ENCODE data around the gene TTC6.

The TTC6 gene

GRCh38 chr14:37623971-37624370 lies 28.5 kb downstream of the TTC6 start:
- no peak for DNase-seq (ENCODE audit: low read depth, low spot score)

DNA sequence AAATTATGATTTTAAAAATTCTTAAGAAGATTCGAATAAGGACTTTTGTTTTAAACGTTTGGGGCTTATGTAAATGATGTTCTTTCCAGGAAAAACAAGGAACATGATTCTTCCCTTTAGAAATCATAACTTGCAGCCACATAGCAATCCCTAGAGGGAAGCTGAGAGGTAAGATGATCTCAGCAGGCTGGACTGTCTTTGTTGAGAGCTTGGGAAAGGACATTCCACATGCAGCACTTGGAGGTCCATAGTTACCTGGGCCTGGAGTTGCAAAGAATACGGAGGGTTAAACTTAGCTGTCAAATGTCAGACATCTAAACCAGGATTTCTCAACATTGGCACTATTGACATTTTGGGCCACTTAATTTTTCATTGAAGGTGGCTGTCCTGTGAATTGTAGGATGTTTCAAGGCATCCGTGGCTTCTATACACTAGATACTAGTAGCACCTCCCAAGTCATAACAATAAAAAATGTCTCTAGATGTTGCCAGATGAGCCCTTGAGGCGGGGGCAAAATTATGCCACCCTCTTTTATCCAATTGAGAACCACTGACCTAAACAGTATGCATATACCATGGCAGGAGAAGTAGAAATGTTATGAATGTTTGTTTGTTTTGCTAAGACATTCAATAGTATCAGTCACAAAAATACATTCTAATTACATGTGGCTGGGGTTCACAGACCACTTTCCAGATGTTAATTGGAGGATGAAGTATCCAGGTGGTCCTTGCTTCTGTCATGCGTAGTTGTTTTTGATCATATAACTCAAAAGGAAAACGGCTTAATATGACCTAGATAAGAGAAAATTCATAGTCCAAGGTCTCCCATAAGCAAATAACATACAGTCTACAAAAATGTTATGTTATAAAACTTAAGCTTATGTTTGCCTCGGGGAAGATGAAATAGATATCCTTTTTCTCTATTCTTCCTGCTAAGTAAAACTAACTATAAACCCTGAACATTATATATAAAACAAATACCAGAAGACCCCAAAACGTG lies 30.5 kb downstream of the TTC6 start:
- DNase-seq (ENCODE audit: low read depth, low spot score), result no peak

GRCh38 chr14:37637341-37637740 lies 41.9 kb downstream of the TTC6 start:
- peak; percentile 1 for DNase-seq (ENCODE audit: low read depth, low spot score)

DNA sequence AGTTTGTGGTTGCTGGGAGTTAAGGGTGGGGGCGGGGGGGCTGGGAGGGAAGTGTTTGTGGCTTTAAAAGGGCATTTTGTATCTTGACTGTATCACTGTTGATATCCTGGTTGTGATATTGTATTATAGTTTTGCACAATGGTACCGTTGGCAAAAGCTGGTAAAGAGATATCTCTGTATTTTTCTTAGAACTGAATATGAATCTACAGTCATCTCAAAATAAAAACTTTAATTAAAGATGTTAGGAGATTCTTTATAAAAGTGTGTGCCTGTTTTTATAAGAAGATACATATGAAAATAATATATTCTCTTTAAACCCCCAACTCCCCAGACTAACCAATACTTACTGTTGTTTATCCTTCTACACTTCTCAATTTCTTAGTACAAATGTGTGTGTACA lies 43.2 kb downstream of the TTC6 start:
- DNase-seq (ENCODE audit: low read depth, low spot score), result no peak

DNA sequence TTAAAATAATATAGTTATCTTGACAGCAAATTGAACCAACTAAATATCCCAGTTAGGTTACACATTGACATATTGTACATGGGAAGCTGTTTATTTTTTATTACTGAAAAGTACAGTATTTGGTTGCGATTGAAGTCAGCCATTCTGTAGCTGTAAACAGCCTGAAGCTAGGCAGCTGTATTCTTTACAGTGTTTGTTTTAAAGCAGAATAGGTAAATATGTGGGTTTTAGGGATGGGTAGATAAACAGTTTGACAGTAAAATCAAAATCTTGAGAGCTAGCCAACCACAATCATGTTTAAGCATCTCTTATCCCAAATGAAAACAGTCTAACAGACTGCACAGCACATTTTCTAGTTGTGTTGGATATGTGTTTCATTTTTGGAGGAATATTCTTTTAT lies 45.7 kb downstream of the TTC6 start:
- no peak for DNase-seq (ENCODE audit: low read depth, low spot score)

DNA sequence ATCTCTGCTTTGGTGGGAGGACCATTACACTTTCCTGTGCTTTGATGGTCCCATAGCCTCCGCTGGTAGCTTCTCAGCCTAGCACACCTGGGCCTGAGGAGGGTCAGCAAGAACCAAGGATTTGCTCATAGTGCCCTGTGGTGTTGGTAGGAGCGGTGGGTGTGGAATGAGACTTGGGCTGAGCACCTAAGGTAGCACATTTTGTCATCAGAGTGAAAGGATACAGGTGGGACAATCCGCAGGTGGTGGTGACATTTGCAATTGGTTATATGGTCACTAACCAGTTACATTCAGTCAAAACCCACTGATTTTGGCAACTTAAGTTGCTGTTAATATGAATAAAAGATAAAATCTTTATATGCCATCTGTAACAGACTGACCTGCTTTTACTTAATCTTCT lies 46.7 kb downstream of the TTC6 start:
- DNase-seq (ENCODE audit: low read depth, low spot score), result no peak

GRCh38 chr14:37643701-37644100 lies 48.3 kb downstream of the TTC6 start:
- DNase-seq (ENCODE audit: low read depth, low spot score), result no peak
